Endothelial cell of umbilical vein (primary cell): ENCODE measurements around the gene PGLYRP1. TPM values are rescaled to one million over a fixed set of nuclear protein-coding genes. Genes with fewer than 3 reads are reported as not detected.

ENCODE experiments used
- BruUV-seq: library from RNA; stranded (reverse); fragments of 400-500 nt; replicated peaks from 2 replicates; lab custom pipeline; 2021; lab: Mats Ljungman, UMichigan
- CTCF ChIA-PET: fragments of 300-600, 350-600 bp; sonication (Branson Sonifier 250); formaldehyde crosslinking; loops from one replicate; lab custom pipeline; 2021; ENCODE audit warnings: antibody characterized with exemption, inconsistent platforms; lab: Charles Lee
- POLR2A ChIA-PET: fragments of 300-600, 350-600 bp; sonication (Branson Sonifier 250); formaldehyde crosslinking; loops from one replicate; lab custom pipeline; 2021; ENCODE audit warnings: antibody characterized with exemption, inconsistent platforms; lab: Charles Lee
- DNase-seq: peaks from one replicate; pipeline ENCODE4 v3.0.0-alpha.2; 2011; ENCODE audit warnings: low read depth, low spot score
- FAIRE-seq: peaks from 2 replicates; lab custom pipeline; 2011; peaks lifted over from hg19 to GRCh38; lab: Jason Lieb, UNC
- H2AFZ ChIP-seq: 2 replicates; pipeline ENCODE4 v1.6.0; 2012; ENCODE audit warnings: low read depth, low read length, control low read depth, inconsistent platforms
- H3K27ac ChIP-seq: 2 replicates; pipeline ENCODE4 v1.5.1; 2011; ENCODE audit warnings: low read depth, mild to moderate bottlenecking, control low read depth, low read length, moderate library complexity; ENCODE audit not compliant: insufficient read depth
- H3K27me3 ChIP-seq, 2 experiments: 2 replicates each; pipeline versions ENCODE4 v1.6.0 to v1.6.1; 2011; ENCODE audit warnings: low read length in 2 of 2, mixed read lengths in 1 of 2; ENCODE audit not compliant: control insufficient read depth in 2 of 2, insufficient read depth in 2 of 2
- H3K36me3 ChIP-seq, 2 experiments: 2 replicates in 1 of 2; 3 replicates in 1 of 2; pipeline ENCODE4 v1.5.1; 2011; ENCODE audit warnings: low read length in 2 of 2, mild to moderate bottlenecking in 1 of 2, moderate library complexity in 1 of 2; ENCODE audit not compliant: control insufficient read depth in 2 of 2, insufficient read depth in 2 of 2; ENCODE audit errors: extremely low read depth in 1 of 2
- H3K4me1 ChIP-seq: 3 replicates; pipeline ENCODE4 v1.5.1; 2011; ENCODE audit warnings: mild to moderate bottlenecking, low read length; ENCODE audit not compliant: control insufficient read depth, insufficient read depth; ENCODE audit errors: extremely low read depth
- H3K4me2 ChIP-seq: 2 replicates; pipeline ENCODE4 v1.6.1; 2011; ENCODE audit warnings: low read length, control low read depth, mixed read lengths; ENCODE audit not compliant: insufficient read depth
- H3K4me3 ChIP-seq, 3 experiments: fragments of 200-600 bp in 1 of 3; sonication (generic), shearing (Covaris generic) in 1 of 3; replicated peaks in 1 of 3; 2 replicates each; pipeline ENCODE4 v1.5.1; 2011 to 2016; ENCODE audit warnings: control low read depth in 3 of 3, low read length in 3 of 3, mild to moderate bottlenecking in 2 of 3, inconsistent platforms in 1 of 3, low read depth in 1 of 3, moderate library complexity in 1 of 3; ENCODE audit not compliant: insufficient read depth in 1 of 3
- H3K79me2 ChIP-seq: 2 replicates; pipeline ENCODE4 v1.6.0; 2012; ENCODE audit warnings: low read length, inconsistent platforms; ENCODE audit not compliant: control insufficient read depth, insufficient read depth
- H3K9ac ChIP-seq: replicated peaks from 2 replicates; pipeline ENCODE3; 2011; ENCODE audit warnings: low read length, control low read depth; ENCODE audit not compliant: insufficient read depth; ENCODE audit errors: extremely low read depth
- H3K9me1 ChIP-seq: replicated peaks from 3 replicates; pipeline ENCODE4 v1.6.0; 2011; ENCODE audit warnings: mild to moderate bottlenecking, low read length; ENCODE audit not compliant: control insufficient read depth, insufficient read depth; ENCODE audit errors: extremely low read depth
- H3K9me3 ChIP-seq: replicated peaks from 2 replicates; pipeline ENCODE4 v1.5.1; 2012; ENCODE audit warnings: low read length, inconsistent platforms; ENCODE audit not compliant: control insufficient read depth, insufficient read depth
- H4K20me1 ChIP-seq: replicated peaks from 2 replicates; pipeline ENCODE3; 2011; ENCODE audit warnings: mild to moderate bottlenecking, low read length; ENCODE audit not compliant: control insufficient read depth, insufficient read depth; ENCODE audit errors: extremely low read depth
- CTCF ChIP-seq, 2 donors: IDR thresholded peaks; 1 replicate in 1 of 2; 2 replicates in 1 of 2; pipeline ENCODE4 v1.5.1; 2011; ENCODE audit warnings: low read length in 2 of 2, mild to moderate bottlenecking in 2 of 2, moderate library complexity in 2 of 2, control low read depth in 1 of 2, inconsistent platforms in 1 of 2, low read depth in 1 of 2; ENCODE audit not compliant: insufficient read depth in 1 of 2; ENCODE audit errors: extremely low read depth in 1 of 2
- EZH2 ChIP-seq: IDR thresholded peaks from 2 replicates; pipeline ENCODE4 v1.6.1; 2012; ENCODE audit warnings: borderline replicate concordance, low read depth, mild to moderate bottlenecking, moderate library complexity, low read length, inconsistent platforms; ENCODE audit not compliant: severe bottlenecking
- FOS ChIP-seq: IDR thresholded peaks from 2 replicates; pipeline ENCODE4 v1.6.1; 2011; ENCODE audit warnings: mild to moderate bottlenecking, low read length, moderate library complexity, borderline replicate concordance; ENCODE audit not compliant: insufficient read depth
- JUN ChIP-seq: IDR thresholded peaks from 2 replicates; pipeline ENCODE4 v1.6.1; 2011; ENCODE audit warnings: borderline replicate concordance, low read depth; ENCODE audit not compliant: insufficient read length, insufficient read depth
- MYC ChIP-seq: IDR thresholded peaks from one replicate; pipeline ENCODE4 v1.6.1; 2011; ENCODE audit warnings: mild to moderate bottlenecking, low read depth, low read length
- POLR2A ChIP-seq: IDR thresholded peaks from 2 replicates; pipeline ENCODE4 v1.6.1; 2012; ENCODE audit warnings: low read depth, mild to moderate bottlenecking, control low read depth, low read length
- POLR2AphosphoS5 ChIP-seq: IDR thresholded peaks from 2 replicates; pipeline ENCODE4 v1.6.1; 2012; ENCODE audit warnings: low read depth, mild to moderate bottlenecking, control low read depth, low read length, moderate library complexity; ENCODE audit not compliant: insufficient read depth
- dilution Hi-C: fragments of 300-500 bp; cut with MboI; formaldehyde crosslinking; loops from one replicate; pipeline ENCODE4 v1.15.0; 2019; ENCODE audit warnings: low sequenced_read_pairs; ENCODE audit not compliant: extremely low pct_ligation_motif_present
- intact Hi-C: fragments of 100-400 bp; cut with micrococcal nuclease; formaldehyde crosslinking; loops from one replicate; pipeline ENCODE4 v1.10.0; 2022
- polyA plus RNA-seq, 4 experiments: library from polyadenylated mRNA; depleted of rRNA in 3 of 4; stranded (reverse) in 3 of 4; unstranded in 1 of 4; fragments of >200 nt; gene quantifications; 2 replicates each; pipeline versions ENCODE4 v1.2.1 to v1.2.3, GENCODE V29; 2011 to 2012; ENCODE audit warnings: missing spikeins in 1 of 4
- total RNA-seq: library from RNA; stranded (reverse); gene quantifications from 2 replicates; pipeline ENCODE4 v1.2.3, GENCODE V29; 2021

PGLYRP1 gene
- total and polyA plus RNA-seq, 2 donors (not counting 3 experiments of a cell fraction or from before 2014, with no cell fraction given): not detected

- no peaks in the 10 kb centered on the region for H3K9me1 ChIP-seq
- no peaks in the 10 kb centered on the region for H3K9me3 ChIP-seq
- H3K36me3 ChIP-seq: peaks cover 0 to 5% of the 10 kb centered on the region in 2 experiments
- TF ChIP-seq POLR2AphosphoS5: no peak
- no peak for TF ChIP-seq CTCF (IDR thresholded peaks at IDR 0.05; ENCODE audit: extremely low read depth in 1 of 2, insufficient read depth in 1 of 2, low read depth in 1 of 2, low read length in 2 of 2)
- no peak for TF ChIP-seq POLR2A
- no peak for TF ChIP-seq FOS
- H3K79me2 ChIP-seq: no peaks in the 10 kb centered on the region
- peaks cover 2 to 5% of the 10 kb centered on the region in 2 experiments for H3K27me3 ChIP-seq
- H2AFZ ChIP-seq: no peak overlapping the region
- ChIA-PET POLR2A (no interaction called here), CTCF (interaction anchor here (12.1 kb wide), 1 partner anchor 58 kb away, joined by 460 read pairs; no protein-coding TSS in a partner anchor)
- H4K20me1 ChIP-seq: no peaks in the 10 kb centered on the region
- H3K4me3 ChIP-seq: no peak overlapping the region
- H3K9ac ChIP-seq: no peak overlapping the region
- dilution Hi-C loops (no loop called here), intact Hi-C loops (no loop called here)
- H3K4me1 ChIP-seq: peaks cover 5% of the 10 kb centered on the region
- no peak for FAIRE-seq
- H3K4me2 ChIP-seq: no peak overlapping the region
- no peak overlapping the region for H3K27ac ChIP-seq
- no peak for DNase-seq
- BruUV-seq: no TSS peak
Observed at GRCh38 chr19:46021531-46022041, 1.3 kb downstream of the PGLYRP1 start.

- Histone ChIP-seq H3K9me1 (no peaks in the 10 kb centered on the region), H3K4me3 (no peak overlapping the region), H3K4me1 (peaks cover 12% of the 10 kb centered on the region), H4K20me1 (no peaks in the 10 kb centered on the region), H3K27me3 (peaks cover 2 to 9% of the 10 kb centered on the region in 2 experiments), H3K9ac (no peak overlapping the region), H2AFZ (no peak overlapping the region), H3K4me2 (no peak overlapping the region), H3K36me3 (peaks cover 0 to 5% of the 10 kb centered on the region in 2 experiments), H3K27ac (no peak overlapping the region), H3K9me3 (no peaks in the 10 kb centered on the region), H3K79me2 (no peaks in the 10 kb centered on the region)
- FAIRE-seq (no peak), DNase-seq (no peak)
- no TSS peak for BruUV-seq
- POLR2A ChIA-PET: no interaction called here
- dilution Hi-C loops: no loop called here
- no peak for TF ChIP-seq CTCF (IDR thresholded peaks at IDR 0.05; ENCODE audit: extremely low read depth in 1 of 2, insufficient read depth in 1 of 2, low read depth in 1 of 2, low read length in 2 of 2)
- TF ChIP-seq MYC: no peak
- TF ChIP-seq EZH2: no peak
- TF ChIP-seq JUN: no peak
- TF ChIP-seq POLR2A: no peak
- CTCF ChIA-PET: interaction anchor here (1.3 to 12.1 kb wide), 3 partner anchors 8 to 59 kb away, joined by 9 to 460 read pairs (median 28); no protein-coding TSS in a partner anchor
- intact Hi-C loops: no loop called here
Observed at GRCh38 chr19:46020819-46021125, 2.1 kb downstream of the PGLYRP1 start.
